GM04503 (cell line): ENCODE data around the gene AGPAT4.

ENCODE experiments used
- DNase-seq: peaks from one replicate; pipeline ENCODE4 v3.0.0-alpha.2; 2012; ENCODE audit warnings: low read depth

AGPAT4 gene

DNA sequence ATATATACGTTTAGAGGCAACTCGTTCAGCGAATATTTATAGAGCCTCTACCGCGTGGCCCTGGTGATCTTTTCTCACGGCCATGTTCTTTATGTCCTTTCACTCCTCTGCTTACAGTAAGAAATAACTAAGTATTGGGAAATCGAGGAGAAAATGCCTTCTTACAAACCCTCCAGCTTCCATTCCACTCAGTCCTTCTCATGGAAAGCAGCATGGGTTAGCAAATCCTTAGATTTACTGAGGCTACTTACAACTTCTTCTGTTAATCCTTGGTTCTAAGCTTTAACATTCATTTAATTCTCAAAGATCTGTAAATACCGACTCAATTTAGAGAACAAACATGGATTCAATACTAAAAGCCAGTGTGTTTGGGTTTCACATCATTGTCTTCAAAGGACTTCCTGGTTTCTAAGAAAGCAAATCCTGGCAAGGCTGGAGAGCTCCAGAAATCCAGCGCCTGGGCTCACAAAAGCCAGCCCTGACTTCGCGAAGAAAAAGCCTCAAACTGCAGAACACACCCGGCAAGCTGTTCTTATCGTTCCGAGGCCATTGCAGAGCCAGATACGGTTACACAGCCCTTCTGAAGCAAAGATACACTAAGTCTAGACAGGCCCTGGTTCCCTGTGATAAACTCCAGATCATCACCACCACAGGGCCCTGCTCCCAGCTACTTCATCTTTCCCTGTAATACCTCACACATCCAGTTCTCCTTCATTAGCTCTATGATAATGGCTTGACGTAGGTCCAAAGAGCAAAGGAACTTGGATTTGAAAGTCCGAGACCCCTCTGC is 19.2 kb downstream of the AGPAT4 start:
- no peak for DNase-seq

DNA sequence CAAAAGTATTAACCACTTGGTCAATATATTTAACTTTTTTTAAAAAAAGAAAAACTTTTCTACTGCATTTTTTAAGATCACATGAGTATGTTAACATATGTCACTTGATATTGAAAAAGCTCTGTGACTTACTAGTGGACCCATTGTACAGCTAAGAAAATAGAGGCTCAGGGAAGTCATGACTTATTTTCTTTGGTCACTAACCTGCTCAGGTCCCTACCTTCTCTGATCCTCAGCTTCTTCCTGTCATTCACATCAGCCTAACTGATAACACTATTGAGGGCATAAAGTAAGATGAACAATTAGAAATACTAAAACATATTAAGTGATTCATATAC is 19.8 kb downstream of the AGPAT4 start:
- no peak for DNase-seq

DNA sequence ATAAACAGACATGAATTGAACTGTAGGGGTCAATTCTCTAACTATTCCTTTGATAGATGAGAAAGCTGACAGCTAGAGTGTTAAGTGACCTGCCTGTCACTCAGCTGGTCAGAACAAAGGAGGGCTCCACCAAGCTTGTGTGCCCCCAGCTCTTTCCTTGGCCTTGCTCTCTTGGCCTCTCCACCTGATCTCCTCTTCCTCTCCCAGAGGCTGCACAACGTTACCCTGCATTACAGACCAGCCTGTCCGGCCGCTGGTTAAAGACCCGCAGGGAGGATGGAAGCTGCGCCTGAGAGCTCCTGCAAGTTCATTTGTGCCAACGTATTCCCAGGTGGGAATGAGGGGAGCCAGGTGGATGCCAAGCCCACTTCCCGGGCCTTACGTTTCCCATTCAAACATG is 22.5 kb downstream of the AGPAT4 start:
- no peak for DNase-seq

- DNase-seq = no peak
Measured at GRCh38 chr6:161249327-161249726, 24.5 kb downstream of the AGPAT4 start.

- no peak for DNase-seq
Measured at GRCh38 chr6:161246725-161247124, 27.1 kb downstream of the AGPAT4 start.

DNA sequence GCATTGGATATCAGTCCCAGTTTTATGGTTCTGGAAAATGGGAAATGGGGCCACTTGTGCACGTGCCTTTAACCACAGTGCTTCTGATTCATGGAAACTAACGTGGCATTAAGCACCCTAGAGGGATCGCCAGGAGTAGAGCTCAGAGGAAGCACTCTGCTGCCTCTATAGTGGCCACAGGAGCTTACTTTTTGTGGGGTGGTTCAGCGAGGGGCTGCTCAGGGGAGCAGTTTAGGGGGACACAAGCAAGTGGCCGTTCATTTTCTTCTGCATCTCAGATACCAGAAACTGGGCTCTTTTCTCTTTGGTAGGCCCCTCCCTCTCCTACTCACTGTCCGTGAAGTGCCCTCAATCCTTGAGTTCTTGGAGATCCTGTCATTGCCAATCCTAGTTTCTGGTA is 28.5 kb downstream of the AGPAT4 start:
- no peak for DNase-seq

- no peak for DNase-seq
Measured at GRCh38 chr6:161244725-161245124, 29.1 kb downstream of the AGPAT4 start.

- DNase-seq = peak; percentile 52
Measured at GRCh38 chr6:161242779-161243693, 30.8 kb downstream of the AGPAT4 start.

DNA sequence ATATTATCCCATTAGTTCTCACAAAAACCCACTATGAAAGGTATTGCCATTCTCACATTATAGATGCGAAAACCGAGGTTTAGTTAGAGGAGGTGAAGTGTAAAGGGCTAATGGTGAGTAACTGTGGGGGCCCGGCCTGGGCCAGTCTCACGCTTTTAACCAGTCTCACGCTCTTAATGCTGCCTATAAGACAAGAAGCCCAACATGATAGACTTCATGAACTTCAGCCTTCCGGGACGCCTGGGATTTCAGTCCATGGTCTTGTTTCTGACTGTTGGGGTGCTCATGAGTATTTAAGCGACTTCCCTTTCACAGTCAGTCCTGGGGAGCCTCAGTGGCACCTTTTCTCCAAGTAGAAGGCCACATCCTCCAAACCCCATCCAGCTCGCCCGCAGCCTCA is 31.7 kb downstream of the AGPAT4 start:
- no peak for DNase-seq

DNA sequence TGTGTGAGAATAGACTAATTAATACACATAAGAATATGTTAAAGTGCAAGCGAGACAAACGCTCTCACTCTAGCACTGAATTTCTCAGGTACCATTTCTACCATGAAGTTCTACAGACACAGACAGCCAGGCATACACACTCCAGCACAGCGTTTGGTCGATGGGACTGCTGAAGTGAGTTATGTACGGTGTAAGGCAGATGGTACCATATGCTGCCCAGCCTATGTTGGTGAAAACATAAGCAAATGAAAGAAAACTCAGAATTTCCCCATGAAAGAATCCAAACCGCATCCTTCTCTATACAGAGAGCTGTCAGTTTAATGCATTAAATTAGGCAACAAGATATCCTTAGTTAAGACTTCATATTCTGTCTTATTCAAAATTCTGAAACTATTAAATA is 34.9 kb downstream of the AGPAT4 start:
- no peak for DNase-seq

DNA sequence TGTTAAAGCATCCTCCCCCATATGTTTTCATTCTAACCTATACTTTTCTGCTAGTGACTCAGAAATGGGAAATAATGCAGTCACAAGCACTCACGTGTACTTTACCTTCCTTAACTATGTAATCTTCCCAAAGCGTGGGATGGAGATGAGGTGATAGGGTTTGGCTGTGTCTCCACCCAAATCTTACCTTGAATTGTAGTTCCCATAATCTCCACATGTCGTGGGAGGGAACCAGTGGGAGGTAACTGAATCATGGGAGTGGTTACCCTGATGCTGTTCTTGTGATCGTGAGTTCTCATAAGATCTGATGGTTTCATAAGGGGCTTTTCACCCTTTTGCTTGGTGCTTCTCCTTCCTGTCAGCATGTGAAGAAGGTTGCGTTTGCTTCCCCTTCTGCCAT is 35.4 kb downstream of the AGPAT4 start:
- no peak for DNase-seq

DNA sequence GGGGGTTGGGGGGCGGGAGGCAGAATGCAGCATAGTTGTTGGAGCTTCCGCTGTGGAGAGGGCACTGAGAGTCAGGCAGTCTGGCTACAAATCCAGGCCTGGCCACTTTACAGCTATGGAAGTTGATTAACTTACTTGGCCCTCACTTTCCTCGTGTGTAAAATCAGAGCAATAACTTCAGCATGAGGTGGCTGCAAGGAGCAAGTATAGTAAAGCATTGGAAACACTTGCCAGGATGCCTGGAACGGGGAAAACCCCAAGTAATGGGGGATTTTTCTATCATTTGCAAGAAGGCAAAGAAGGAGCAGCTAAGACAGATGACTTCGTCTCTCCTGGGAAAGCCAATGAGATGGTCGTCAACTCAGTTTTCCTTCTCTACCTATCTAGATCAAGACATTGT is 35.8 kb downstream of the AGPAT4 start:
- no peak for DNase-seq

DNA sequence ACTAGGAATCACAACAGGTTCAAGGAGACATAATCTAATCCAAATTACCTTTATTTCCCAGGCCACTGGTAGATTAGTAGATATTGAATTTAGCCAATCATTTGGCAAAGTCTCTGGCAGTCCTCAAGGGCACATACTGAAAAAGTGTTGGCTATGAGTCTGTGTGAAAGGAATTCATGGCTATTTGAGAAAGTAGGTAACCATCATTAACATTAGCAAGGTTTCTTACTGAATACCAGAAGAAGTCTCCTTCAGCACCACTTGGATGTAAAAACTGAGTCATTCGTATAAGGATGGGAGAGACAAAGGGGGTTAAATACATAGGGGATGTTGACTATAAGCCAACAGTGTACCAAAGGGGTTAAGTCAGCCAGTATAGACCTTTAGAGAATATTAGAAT is 36.7 kb downstream of the AGPAT4 start:
- DNase-seq = no peak

GRCh38 chr6:161235776-161236633 is 37.9 kb downstream of the AGPAT4 start:
- no peak for DNase-seq

GRCh38 chr6:161233986-161234661 is 39.7 kb downstream of the AGPAT4 start:
- peak; percentile 74 for DNase-seq

DNA sequence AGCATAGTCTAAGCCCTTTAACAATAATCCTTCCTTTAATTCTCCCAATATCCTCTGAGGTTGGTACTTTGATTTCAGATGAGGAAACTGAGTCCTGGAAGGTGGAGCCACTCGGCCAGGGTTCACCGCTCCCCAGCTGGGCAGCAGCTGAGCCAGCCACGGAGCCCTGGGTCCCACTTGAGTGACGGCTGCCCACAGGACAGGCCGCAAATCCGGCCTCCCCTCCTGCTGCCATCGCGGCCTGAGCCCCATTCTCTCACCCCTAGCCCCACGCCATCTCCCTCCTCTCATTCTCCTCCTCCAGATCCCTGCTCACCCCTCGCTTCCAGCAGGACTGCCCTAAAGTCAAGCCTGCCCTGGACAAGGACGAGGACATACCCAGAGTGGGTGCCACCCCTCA is 41.4 kb downstream of the AGPAT4 start:
- DNase-seq = no peak

DNA sequence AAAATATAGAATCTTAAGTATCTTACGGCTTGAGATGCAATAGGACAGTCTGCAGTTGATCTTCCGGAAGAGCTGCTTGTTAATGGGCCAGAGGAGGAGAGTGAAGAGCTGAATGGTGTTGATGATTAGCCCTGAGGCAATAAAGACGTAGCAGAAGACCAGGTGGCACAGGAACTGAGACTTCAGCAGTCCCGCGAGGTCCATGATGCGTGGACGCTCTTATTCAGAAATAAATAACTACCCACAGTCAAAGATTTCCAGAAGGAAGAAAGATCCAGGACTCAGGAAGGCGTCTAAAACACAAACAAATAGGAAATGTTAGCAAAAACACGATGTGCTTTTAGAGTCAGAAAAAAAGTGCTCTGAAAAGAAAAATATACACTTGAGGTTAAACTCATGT is 41.9 kb downstream of the AGPAT4 start:
- no peak for DNase-seq

- no peak for DNase-seq
Measured at GRCh38 chr6:161230339-161230738, 43.5 kb downstream of the AGPAT4 start.

- peak; percentile 90 for DNase-seq
Measured at GRCh38 chr6:161228921-161229591, 44.8 kb downstream of the AGPAT4 start.

GRCh38 chr6:161228096-161228495 is 45.8 kb downstream of the AGPAT4 start:
- no peak for DNase-seq
